Measurements from ENCODE around the gene SVIL.

SVIL gene

GRCh38 chr10:29631049-29631339, 3.8 kb downstream of the SVIL start:
- Histone ChIP-seq H3K27ac (ENCODE audit: low read depth, low read length, poor library complexity, severe bottlenecking) (no peak overlapping the region), H3F3A (ENCODE audit: insufficient read depth, low read length) (no peaks in the 10 kb centered on the region), H3K79me2 (ENCODE audit: insufficient read depth, low read length) (no peaks in the 10 kb centered on the region), H4K20me1 (ENCODE audit: insufficient read depth, low read length) (no peaks in the 10 kb centered on the region), H3K4me1 (ENCODE audit: insufficient read depth, low read length, severe bottlenecking) (no peaks in the 10 kb centered on the region), H3K27me3 (ENCODE audit: insufficient read depth, low read length) (no peaks in the 10 kb centered on the region), H3K36me3 (ENCODE audit: insufficient read depth, low read length) (no peaks in the 10 kb centered on the region), H3K9ac (ENCODE audit: low read length) (no peak overlapping the region), H3K9me3 (ENCODE audit: low read length) (no peaks in the 10 kb centered on the region), H2AFZ (ENCODE audit: low read length) (no peak overlapping the region), H3K4me3 (ENCODE audit: low read depth, low read length, poor library complexity, severe bottlenecking) (no peak overlapping the region), H3K4me2 (ENCODE audit: low read length) (no peak overlapping the region), H3K9me2 (ENCODE audit: low read depth, low read length) (no peaks in the 10 kb centered on the region)
- no peak for TF ChIP-seq CTCF (IDR thresholded peaks at IDR 0.05; ENCODE audit: low read length)
- no peak for TF ChIP-seq EZH2 (IDR thresholded peaks at IDR 0.05; ENCODE audit: borderline replicate concordance, low read length)

GRCh38 chr10:29630205-29631048, 4.3 kb downstream of the SVIL start:
- Histone ChIP-seq H2AFZ (ENCODE audit: low read length) (no peak overlapping the region), H3K9me2 (ENCODE audit: low read depth, low read length) (no peaks in the 10 kb centered on the region), H3K27ac (ENCODE audit: low read depth, low read length, poor library complexity, severe bottlenecking) (no peak overlapping the region), H3K79me2 (ENCODE audit: insufficient read depth, low read length) (no peaks in the 10 kb centered on the region), H3K4me3 (ENCODE audit: low read depth, low read length, poor library complexity, severe bottlenecking) (no peak overlapping the region), H4K20me1 (ENCODE audit: insufficient read depth, low read length) (no peaks in the 10 kb centered on the region), H3K4me1 (ENCODE audit: insufficient read depth, low read length, severe bottlenecking) (no peaks in the 10 kb centered on the region), H3K27me3 (ENCODE audit: insufficient read depth, low read length) (no peaks in the 10 kb centered on the region), H3K36me3 (ENCODE audit: insufficient read depth, low read length) (no peaks in the 10 kb centered on the region), H3K9ac (ENCODE audit: low read length) (no peak overlapping the region), H3K4me2 (ENCODE audit: low read length) (no peak overlapping the region), H3F3A (ENCODE audit: insufficient read depth, low read length) (no peaks in the 10 kb centered on the region), H3K9me3 (ENCODE audit: low read length) (no peaks in the 10 kb centered on the region)
- TF ChIP-seq EZH2 (IDR thresholded peaks at IDR 0.05; ENCODE audit: borderline replicate concordance, low read length) = no peak
- no peak for TF ChIP-seq CTCF (IDR thresholded peaks at IDR 0.05; ENCODE audit: low read length)

- no peaks in the 10 kb centered on the region for H3K79me2 ChIP-seq (ENCODE audit: insufficient read depth, low read length)
- H3K27ac ChIP-seq (ENCODE audit: low read depth, low read length, poor library complexity, severe bottlenecking) = no peak overlapping the region
- no peak overlapping the region for H3K9ac ChIP-seq (ENCODE audit: low read length)
- H3K36me3 ChIP-seq (ENCODE audit: insufficient read depth, low read length) = no peaks in the 10 kb centered on the region
- no peaks in the 10 kb centered on the region for H3K27me3 ChIP-seq (ENCODE audit: insufficient read depth, low read length)
- H3K4me2 ChIP-seq (ENCODE audit: low read length) = no peak overlapping the region
- H4K20me1 ChIP-seq (ENCODE audit: insufficient read depth, low read length) = no peaks in the 10 kb centered on the region
- H3K4me1 ChIP-seq (ENCODE audit: insufficient read depth, low read length, severe bottlenecking) = no peaks in the 10 kb centered on the region
- H3K9me3 ChIP-seq (ENCODE audit: low read length) = no peaks in the 10 kb centered on the region
- H3F3A ChIP-seq (ENCODE audit: insufficient read depth, low read length) = no peaks in the 10 kb centered on the region
- H3K4me3 ChIP-seq (ENCODE audit: low read depth, low read length, poor library complexity, severe bottlenecking) = no peak overlapping the region
- no peak for TF ChIP-seq EZH2 (IDR thresholded peaks at IDR 0.05; ENCODE audit: borderline replicate concordance, low read length)
- no peak for TF ChIP-seq CTCF (IDR thresholded peaks at IDR 0.05; ENCODE audit: low read length)
- no peak overlapping the region for H2AFZ ChIP-seq (ENCODE audit: low read length)
- H3K9me2 ChIP-seq (ENCODE audit: low read depth, low read length) = no peaks in the 10 kb centered on the region
Measured at GRCh38 chr10:29628912-29629526, 5.8 kb downstream of the SVIL start.

Data from OCI-LY1 (cell line).